NCI-H2196 (cell line): ENCODE measurements around the gene AFDN.
"Not testable (repeated sequence)": the region's sequence is repeated elsewhere in the genome, so short reads cannot be mapped to it uniquely, and the experiment has no call there.

Experiments used
- DNase-seq: peaks from one replicate; lab custom pipeline; 2025; ENCODE audit not compliant: unreplicated experiment; lab: John Stamatoyannopoulos, UW

The AFDN gene

DNA sequence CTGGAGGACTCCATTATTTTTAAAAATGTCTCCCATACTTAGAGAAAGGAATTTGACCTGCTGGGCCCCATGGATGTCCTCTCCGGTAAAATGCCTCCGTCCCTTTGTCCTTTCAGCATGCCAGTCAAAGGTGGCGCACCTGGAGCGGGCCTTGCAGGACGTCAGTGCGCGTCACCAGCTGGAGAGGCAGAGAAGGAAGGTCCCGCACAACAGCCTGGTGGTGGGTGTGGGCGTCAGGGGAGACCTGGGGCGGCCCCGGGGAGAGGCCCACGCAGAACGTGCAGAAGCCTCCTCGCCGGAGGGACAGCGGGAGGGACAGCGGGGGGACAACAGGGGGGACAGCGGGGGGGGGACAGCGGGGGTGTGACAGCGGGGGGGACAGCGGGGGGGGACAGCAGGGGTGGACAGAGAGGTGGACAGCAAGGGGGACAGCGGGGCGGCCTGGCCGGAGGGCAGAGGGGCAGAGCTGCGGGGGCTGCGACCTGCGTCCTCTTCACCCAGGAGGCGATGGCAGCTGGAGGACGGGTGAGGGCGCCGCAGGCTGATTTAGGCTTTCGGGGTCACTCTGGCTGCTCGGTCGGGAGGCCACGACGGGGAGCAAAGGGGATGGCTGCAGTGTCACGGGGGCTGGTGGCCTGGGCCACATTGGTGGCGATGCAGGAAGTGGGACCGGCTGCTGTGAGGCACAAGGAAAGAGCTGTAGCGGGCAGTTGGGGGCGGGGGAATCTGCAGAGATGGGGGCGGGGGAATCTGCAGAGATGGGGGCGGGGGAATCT, 169.9 kb downstream of the AFDN start:
- no peak for DNase-seq

DNA sequence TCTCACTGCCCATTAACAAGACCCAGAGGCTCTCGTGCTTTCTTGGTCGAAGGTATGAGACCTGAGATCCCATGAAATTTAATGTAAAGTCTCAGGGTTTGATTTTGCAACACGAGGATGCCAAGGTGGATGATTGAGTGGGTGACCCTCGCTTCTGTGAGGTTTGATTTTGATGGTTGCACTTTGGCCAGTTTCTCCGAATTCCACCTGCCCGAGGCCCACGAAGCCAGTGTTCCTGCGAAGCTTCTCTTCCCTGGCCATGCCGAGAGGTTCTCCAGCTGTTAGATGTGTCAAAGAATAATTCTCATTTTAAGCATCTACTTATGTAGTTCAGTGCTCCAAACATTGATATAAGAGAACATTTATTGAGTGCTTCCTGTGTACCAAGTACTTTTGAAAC, 170.9 kb downstream of the AFDN start, which contains the start of gene KIF25:
KIF25 (plus strand) TSS at position 30 of the 400 bp plus-strand sequence. CDS start 31,915 bp downstream, outside the sequence.
- DNase-seq: no peak

DNA sequence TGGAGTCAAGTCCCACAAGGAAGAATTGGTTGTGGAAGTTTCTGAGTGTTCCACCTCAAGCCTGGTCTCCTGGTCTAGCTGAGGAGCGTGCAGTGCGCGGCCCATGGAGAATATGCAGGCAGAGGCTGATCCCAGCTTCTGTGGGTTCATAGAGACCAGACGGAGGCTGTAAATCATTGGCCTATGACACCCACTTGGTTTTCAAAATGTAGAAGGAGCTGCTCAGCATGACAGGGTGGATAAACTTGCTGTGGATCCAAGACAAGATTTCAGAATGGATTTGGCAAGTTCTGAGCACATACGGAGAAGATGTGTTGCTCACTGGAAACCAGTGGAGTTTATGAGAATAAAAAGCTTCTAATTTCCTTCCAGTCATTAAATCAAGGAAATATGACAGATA, 171.5 kb downstream of the AFDN start:
- DNase-seq: no peak

DNA sequence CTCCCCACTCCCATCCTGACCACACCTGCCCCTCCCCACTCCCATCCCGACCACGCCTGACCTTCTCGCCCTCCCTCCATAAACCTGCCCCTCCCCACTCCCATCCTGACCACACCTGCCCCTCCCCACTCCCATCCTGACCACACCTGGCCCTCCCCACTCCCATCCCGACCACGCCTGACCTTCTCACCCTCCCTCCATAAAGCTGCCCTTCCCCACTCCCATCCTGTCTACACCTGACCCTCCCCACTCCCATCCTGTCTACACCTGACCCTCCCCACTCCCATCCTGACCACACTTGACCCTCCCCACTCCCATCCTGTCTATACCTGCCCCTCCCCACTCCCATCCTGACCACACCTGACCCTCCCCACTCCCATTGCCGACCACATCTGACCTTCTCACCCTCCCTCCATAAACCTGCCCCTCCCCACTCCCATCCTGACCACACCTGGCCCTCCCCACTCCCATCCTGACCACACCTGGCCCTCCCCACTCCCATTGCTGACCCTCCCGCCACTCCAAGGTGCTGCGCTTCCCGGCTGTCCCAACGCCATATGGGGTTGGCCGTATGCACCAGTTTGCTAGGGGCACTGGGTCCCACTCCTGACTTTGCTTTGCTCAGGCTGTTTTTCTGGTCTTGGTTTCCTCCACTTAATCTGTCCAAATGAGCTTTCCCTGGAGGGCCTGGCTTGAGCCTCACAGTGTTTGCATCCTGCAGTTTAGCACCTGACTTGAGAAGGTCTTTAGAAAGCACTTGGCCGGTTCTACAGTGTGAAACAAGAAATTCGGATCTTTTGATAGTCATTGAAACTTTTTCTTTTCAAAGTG, 173.7 kb downstream of the AFDN start:
- no peak for DNase-seq

DNA sequence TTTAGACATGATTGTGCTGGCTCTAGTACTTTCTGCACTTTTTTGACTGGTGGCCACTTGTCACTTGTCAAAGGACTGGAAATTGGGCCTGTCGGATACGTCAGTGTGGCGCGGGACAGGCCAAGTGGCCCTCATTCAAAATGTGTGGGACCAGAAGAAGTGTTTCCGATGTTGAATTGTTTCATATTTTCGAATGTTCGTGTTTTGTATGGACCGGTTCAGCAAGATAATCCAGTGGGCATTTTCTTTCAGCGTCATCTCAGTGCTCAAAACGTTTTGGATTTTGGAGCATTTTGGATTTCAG, 174.3 kb downstream of the AFDN start:
- DNase-seq: no peak

DNA sequence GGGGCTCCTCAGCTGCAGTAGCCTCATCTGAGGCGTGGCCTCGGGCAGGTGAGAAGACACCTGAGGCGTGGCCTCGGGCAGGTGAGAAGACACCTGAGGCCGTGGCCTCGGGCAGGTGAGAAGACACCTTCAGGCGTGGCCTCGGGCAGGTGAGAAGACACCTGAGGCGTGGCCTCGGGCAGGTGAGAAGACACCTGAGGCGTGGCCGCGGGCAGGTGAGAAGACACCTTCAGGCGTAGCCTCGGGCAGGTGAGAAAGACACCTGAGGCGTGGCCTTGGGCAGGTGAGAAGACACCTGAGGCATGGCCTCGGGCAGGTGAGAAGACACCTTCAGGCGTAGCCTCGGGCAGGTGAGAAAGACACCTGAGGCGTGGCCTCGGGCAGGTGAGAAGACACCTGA, 174.8 kb downstream of the AFDN start:
- not testable (repeated sequence) for DNase-seq

DNA sequence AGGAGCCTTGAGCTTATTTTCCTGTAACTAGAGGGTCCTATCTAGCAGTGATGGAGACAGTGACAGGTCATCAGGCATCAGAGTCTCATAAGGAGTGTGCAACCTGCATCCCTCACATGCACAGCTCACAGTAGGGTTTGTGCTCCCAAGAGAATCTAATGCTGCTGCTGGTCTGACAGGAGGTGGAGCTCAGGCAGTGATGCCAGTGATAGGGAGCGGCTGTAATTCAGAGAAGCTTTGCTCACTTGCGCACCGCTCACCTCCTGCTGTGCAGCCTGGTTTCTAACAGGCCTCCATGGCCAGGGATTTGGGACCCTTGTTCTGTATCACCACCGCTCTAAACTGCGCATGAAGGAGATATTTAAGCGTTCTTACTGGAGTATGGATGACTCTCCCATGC, 176.1 kb downstream of the AFDN start:
- no peak for DNase-seq

DNA sequence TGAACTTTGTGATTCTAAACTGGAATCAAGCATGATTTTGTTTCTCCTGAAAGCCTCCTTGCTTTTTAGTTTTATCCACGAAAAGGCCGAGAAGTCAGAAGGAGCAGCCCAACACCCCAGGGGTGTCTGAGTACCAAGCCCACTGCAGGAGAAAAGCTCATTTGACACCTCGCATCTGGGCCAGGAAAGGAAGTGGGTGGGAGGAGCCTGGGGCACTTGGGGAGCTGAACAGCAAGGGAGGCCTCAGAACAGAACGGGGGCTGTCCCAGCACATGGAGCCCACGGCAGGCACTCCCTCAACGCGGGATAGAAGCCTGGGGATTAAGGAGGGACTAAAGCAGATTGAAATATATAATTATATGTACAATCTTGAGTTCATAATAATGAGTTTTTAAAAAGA, 177.3 kb downstream of the AFDN start:
- DNase-seq: no peak

DNA sequence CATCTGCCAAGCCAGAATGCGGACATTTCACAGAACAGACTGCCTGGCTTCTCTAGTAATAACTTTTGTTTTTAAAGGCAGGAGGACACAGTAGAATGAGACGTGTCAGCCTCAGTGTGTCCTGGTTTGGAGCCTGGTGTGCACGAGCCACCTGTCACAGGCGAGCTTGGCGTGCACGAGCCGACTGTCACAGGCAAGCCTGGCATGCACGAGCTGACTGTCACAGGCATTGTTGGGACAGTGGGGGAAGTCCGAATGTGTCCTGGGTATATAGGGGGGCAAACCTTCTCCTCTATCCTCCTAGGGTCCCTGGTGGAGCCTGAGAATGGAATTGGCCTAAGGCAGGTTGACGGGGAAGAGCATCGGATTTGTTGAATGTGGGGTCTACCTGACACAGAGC, 178.2 kb downstream of the AFDN start:
- no peak for DNase-seq

DNA sequence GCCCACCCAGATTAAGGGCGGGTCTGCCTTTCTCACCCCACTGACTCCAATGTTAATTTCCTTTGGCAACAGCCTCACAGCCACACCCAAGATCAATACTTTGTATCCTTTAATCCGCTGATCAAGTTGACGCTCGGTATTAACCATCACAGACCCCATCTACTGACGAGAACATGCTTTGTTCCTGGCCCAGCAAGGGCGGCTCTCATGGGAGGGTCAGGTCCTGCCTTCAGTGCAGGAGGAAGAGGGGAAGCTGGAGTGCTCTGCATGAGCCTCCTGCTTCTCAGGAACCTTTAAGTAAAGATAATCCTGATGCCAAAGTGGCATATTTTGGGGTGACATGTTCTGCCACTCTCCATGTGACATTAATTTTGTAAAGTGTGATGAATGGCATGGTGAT, 179.1 kb downstream of the AFDN start:
- no peak for DNase-seq

DNA sequence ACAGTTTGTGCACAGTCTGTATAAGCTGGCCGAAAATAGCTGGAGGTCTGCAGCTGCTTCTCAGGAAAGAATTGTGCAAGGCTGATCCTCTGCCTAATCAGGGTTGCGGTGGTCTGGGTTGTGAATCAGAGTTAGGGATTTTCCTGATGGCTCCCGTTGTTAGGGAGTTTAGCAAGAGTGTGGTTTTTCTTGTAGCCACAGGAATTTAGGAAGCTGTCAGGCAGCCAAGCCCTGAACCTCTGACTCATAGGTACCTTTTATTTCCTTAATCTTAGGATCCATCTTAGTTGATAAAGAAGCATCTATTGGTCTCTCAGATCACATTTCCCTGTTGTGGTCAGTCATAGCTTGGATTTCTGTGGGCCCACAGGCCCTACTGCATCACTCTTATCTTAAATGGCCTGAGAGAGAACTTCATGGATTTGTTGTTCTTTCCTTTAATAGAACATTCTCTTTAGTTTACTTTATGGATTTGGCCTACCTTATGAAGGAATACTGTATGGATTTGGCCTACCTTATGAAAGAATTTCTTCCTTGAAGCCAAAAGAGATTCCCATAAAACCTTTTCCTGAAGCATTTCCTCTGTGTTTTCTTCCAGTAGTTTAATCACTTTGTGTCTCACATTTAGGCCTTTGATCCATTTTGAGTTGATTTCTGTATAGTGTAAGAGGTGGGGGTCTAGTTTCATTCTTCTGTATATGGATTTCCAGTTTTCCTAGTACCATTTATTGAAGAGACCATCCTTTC, 181.1 kb downstream of the AFDN start:
- peak; percentile 44 for DNase-seq

DNA sequence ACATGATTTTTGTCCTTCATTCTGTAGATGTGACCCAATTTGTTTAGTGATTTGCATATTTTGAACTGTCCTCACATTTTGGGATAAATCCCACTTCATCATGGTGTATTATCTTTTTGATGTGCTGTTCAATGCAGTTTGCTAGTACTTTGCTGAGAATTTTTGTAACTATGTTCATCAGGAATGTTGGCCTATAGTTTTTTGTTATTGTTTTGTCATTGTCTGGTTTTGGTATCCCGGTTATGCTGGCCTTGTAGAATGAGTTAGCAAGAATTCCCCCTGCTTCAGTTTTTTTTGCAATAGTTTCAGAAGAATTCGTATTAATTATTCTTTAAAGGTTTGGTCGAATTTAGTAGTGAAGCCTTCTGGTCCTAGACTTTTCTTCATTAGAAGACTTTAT, 182.6 kb downstream of the AFDN start:
- no peak for DNase-seq

DNA sequence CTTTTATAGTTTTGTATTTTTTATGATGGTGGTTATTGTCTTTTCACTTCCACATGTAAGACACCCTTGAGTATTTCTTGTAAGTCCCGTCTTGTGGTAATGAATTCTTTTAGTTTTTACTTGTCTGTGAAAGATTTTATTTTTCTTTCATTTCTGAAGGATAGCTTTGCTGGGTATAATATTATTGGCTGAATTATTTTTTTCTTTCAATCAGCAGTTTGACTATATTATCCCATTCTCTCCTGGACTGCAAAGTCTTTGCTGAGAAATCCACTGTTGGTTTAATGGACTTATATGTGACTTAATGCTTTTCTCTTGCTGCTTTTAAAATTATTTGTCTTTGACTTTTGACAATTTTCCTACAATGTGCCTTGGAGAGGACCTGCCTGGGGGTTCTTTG, 184.6 kb downstream of the AFDN start:
- DNase-seq: no peak

DNA sequence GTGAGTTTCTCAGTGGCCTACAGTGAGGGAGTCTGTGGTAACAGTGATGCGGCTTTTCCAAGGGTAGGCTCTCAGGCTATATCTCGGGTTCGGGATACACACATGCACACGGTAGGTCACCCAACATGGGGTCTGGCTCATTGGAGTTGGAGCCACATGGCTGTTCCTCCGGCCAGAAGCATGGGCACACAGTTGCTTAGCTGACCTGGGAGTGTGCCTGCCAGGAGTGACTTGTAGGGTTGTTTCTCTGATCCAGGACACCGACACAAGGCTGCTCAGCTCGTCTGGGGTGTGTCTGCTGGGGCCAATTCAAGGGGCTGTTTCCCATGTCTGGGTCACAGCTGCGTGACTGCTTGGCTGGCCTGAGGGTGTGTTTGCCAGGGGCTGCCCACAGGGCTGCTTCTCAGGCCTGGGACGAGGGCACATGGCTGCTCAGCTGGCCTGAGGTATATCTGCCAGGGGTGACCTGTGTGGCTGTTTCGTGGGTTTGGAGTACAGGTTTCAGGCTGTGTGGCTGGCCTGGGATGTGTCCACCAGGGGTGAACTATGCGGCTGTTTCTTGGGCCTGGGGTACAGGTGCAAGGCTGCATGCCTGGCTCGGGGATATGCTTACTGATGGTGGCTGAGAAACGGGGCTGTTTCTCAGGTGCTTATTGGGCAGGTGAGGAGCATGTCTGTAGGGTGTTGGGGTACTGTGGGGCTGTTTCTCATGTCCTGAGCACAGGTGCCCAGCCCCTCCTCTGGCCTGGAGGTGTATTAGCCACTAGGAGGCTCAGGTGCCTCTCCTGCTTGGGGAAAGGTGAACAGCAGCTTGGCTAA, 185.9 kb downstream of the AFDN start:
- DNase-seq: no peak

DNA sequence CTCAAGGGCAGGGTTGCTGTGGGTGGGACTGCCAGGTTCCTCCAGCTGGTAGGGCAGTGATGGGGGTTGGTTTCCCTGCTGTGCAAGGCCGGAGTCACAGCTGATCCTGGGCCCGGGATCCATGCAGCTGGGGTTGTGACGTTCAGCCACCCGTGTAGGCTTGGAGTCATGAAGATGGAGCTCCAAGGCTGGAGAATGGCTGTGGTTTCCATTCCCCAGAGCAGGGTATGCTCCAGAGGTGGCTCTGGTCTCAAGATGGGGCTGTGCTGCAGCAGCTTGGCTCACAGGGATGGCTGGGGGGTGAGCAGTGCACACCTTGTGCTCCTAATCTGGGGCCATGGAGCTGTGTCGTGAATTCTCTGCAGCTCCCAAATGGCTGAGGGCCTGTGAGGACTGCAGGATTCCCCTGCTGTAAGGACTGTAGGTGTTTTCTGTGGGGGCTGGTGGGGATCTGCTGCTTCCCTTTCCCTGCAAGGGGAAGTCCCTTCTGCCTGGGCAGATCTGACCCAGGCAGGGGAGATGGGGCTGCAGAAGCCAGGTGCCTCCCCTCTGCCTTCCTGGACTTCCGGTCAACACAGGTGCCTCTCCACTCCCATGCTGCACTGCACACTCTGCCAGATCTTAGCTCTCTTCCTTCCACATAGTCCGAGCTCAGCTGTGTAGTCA, 186.7 kb downstream of the AFDN start:
- no peak for DNase-seq

DNA sequence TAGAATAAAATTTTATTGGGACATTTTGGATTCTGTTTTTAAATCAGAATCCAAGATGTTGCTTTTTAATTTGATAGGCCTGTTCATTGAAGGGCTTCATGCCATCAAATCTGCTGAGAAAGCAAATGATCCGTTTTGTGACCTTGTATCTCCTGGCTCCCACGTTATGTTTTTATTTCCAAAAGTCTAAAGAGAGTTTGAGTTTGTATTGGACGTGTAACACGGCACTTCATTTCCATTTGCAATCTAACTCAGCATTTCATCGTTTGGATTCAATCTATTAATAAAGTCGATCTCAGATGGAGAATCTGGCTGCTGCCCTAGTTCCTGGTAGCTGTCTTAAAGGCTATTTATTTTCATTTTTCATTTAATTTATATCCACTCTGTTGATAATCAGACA, 187.7 kb downstream of the AFDN start:
- DNase-seq: no peak

DNA sequence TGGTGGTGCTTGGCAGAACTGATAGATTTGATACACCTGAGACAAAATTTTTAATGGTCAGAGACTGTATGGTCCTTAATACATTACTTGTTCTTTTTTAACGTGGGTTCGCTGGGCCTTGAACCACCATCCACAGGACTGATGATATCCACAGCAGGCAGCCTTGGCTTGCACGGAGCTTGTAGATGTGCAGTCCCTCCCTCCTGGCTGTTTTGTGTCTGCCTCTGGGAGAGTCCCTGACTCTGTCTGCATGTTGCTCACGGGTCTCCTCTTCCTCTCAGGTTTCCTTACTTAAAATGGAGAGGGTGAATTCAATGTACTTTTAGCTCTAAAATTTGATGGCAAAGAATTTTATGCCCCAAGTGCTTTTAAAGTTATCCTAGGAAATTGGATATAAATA, 188.3 kb downstream of the AFDN start:
- no peak for DNase-seq

DNA sequence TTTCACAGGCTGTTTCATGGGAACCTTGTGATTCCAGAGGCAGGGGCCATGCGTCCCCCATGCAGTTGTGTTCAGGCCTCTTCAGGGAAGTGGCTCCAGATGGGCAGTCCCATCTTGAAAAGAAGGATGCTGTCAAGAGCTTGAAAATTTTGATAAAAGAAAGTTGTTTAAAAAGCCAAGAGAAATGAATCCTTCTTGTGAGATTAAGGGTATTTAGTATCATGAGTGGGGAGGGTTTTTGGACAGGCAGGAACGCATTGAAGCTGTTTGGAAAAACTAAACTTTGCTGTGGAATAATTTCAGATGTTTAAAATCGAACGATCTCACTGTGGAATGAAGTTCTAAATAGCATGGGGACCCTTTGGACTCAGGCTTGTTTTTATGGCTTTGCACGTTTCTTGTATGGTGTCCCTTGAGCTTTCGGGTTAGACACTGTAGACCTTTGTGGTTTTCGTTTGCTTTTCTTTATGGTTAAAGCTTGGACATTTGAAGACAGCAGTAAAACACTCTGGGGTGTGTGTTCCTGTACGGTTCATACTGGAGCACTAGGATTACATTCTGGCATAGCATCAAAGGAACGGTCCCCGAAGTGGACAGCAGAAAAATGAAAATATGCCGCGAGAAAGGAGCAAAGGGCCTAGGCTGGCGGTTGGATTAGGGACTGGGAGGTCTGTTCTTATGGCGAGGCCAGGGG, 188.9 kb downstream of the AFDN start:
- DNase-seq: no peak

DNA sequence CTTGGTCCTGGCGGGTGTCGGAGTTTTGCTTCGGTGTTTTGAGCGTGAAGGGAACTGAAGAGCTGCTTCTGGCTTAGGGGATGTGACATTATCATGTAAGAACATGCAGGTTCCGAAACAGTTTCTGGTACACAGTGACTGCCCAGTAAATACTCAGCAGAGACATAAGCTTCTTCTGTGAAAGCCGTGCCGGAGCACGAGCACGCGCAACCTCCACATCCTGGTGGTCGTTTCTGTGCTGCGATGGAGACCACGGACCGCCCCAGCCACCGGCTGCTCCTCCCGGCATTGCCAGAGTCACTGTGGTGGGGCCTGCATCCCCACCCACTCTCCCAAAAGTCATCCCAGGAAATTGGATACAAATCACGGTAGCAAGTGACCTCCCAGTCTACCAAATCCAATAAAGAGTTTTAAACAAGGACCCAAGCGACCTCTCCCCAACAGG, 189.5 kb downstream of the AFDN start:
- DNase-seq: no peak
